DND-41 (cell line): ENCODE measurements around the gene EPHA8.

Experiments
- CTCF ChIP-seq: IDR thresholded peaks from 2 replicates; pipeline ENCODE4 v1.5.1; 2012; ENCODE audit warnings: borderline replicate concordance, low read length, moderate library complexity, mild to moderate bottlenecking; ENCODE audit not compliant: poor library complexity, severe bottlenecking; ENCODE audit errors: extremely low read depth
- EZH2 ChIP-seq: IDR thresholded peaks from 3 replicates; pipeline ENCODE4 v1.6.1; 2012; ENCODE audit warnings: borderline replicate concordance, low read depth, mild to moderate bottlenecking, moderate library complexity, low read length, inconsistent platforms; ENCODE audit not compliant: severe bottlenecking

- no peak for TF ChIP-seq CTCF
- TF ChIP-seq EZH2, result no peak
Measured at GRCh38 chr1:22609291-22609690, 46.0 kb downstream of the EPHA8 start.
